Skin of body (tissue), 2 donors: ENCODE data around the gene SDR9C7. TPM values are rescaled to one million over a fixed set of nuclear protein-coding genes. Genes with fewer than 3 reads are reported as not detected.
A peak's percentile ranks its signal among the peaks of the same experiment; 100 is the strongest.
"Not testable (repeated sequence)": the region's sequence is repeated elsewhere in the genome, so short reads cannot be mapped to it uniquely, and the experiment has no call there.

Experiments
- DNase-seq: peaks from one replicate; lab custom pipeline; 2025; lab: John Stamatoyannopoulos, UW
- total RNA-seq: library from RNA; depleted of rRNA; stranded (reverse); fragments of >200 nt; gene quantifications from one replicate; pipeline ENCODE4 v1.2.3, GENCODE V29; 2014

SDR9C7 gene
- total RNA-seq, 1 donor from 2014 or later: 7.1 TPM

DNA sequence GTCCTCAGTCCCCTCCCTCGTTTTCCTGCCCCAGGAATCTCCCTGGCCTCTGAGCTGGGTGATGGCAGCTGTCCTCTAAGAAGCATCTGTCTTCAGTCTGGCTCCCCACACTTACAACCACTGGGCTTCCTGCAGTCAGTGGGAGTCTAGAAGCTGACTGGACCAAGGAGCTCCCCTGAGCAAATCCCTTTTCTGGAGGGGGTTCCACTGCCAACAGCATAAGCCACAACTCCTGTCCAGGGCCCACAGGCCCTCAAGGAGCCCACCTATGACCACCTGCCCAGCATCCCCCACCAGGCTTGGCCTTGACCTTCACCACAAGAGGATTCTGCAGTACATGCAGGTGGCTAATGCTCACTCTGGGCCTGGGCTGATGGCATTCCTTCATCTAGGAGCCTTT lies 19.1 kb upstream of the SDR9C7 start:
- no peak for DNase-seq

DNA sequence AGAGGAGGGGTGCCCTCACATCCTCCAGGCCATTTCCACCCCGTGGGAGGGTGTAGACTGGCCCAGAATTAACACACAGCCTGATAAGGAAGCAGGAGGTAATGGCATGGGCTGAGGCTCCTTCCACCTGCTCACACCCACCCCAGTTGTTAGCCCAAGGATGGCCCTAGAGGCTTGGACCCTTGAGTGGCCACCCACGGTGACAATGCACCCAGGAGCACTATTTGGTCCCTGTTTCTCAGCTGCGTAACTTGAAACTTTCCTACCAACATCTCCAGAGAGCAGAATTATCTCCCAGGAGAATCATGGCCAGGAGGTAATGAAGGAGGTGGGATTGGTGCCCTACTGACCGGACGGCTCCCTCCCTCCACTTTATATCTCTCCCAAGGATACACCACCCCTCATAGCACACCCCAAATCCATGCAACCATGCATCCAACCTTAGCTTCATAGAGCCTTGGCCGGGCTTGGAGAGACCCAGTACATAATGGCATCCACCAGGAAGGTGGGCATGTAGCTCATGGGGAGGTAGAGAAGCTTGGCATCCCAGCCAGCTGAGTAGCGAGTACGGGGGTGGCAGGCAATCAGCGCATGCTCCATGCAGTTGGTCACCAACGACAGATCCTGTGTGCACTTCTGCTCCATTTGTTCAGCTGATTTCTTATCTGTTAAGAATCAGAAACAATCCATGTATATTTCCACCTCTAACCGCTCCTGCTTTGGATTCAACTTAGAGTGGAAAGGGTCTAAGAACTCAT lies 17.6 kb upstream of the SDR9C7 start:
- no peak for DNase-seq

DNA sequence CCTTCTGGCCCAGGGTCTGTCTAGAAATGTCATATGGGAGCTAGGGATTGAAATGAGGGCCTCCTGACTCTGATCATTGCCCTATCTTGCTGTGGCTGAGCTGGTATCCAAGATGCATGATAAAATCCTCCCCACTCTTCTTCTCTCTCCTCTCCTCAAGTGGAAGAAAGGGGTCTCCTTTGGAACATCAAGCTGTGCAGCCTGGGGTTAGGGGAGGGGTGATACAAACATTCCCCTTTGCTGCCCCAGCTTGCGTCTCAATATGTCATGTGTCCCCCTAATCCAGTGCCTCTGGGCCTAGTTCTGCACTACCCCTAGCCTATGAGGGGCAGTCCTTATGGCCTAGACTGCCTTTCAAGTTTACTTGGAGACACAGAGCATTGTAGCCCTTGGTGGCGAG lies 14.7 kb upstream of the SDR9C7 start:
- no peak for DNase-seq

DNA sequence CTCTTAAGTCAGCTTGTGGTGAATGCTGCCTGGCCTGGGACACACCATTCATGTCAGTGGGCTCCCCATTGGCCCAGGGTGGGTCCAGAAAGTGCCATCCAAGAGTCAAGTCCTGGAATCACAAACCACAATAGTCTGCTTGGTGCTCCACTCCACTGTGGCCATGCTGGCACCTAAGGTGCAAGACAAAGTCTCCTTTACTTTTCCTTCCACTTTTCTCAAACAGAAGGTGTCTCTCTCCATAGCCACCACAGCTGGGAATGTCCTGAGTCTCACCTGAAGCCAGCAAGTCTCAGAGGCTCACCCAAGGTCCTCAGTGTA lies 14.2 kb upstream of the SDR9C7 start:
- no peak for DNase-seq

DNA sequence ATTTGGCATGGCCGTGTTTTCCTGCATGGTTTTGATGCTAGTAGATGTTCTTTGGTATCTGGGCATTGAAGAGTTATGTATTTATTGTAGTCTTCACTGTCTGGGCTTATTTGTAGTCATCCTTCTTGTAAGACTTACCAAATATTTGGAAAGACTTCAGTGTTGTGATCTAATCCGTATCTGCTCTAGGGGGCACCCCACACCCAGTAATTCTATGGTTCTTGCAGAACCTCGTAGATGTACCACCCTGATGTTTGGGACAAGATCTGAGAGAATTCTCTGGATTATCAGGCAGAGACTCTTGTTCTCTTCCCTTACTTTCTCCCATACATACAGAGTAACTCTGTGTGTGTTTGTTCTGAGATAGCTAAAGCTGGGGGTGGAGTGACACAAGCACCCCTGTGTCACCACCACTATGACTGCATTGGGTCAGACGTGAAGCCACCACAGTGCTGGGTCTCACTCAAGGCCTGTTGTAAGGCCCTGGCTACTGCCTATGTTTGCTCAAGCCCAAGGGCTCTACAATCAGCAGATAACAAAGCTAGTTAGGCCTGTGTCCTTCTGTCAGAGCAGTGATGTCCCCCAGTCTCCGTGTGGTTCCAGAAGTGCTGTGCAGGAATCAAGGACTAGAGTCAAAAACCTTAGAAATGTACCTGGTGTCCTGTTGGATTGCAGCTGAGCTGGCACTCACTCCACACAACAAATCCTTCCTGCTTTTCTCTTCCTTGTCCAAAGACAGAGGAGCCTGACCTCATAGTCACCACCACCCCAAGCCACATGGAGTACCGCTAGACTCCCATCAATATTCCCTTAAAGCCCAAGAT lies 13.6 kb upstream of the SDR9C7 start:
- DNase-seq: no peak

DNA sequence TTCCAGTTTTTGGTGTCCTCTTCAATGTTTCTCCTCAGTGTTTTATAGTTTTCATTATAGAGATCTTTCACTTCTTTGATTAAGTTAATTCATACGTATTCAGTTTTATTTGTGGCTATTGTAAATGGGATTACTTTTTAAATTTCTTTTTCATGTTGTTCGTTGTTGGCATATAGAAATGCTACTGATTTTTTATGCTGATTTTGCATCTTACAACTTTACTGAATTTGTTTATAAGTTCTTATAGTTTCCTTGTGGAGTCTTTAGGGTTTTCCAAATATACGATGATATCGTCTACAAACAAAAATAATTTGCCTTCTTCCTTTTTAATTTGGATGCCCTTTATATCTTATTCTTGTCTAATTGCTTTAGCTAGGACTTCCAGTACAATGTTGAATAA lies 9.7 kb upstream of the SDR9C7 start:
- DNase-seq: no peak

DNA sequence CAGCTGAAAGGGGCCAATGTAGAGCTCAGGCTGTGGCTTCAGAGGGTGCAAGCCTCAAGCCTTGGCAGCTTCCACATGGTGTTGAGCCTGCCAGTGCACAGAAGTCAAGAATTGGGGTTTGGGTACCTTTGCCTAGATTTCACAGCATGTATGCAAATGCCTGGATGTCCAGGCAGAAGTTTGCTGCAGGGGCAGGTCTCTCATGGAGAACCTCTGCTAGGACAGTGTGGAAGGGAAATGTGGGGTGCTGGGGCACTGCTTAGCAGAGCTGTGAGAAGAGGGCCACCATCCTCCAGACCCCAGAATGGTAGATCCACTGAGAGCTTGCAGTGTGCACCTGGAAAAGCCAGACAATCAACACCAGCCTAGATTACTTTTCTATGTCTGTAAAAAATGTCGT lies 9.2 kb upstream of the SDR9C7 start:
- not testable (repeated sequence) for DNase-seq

DNA sequence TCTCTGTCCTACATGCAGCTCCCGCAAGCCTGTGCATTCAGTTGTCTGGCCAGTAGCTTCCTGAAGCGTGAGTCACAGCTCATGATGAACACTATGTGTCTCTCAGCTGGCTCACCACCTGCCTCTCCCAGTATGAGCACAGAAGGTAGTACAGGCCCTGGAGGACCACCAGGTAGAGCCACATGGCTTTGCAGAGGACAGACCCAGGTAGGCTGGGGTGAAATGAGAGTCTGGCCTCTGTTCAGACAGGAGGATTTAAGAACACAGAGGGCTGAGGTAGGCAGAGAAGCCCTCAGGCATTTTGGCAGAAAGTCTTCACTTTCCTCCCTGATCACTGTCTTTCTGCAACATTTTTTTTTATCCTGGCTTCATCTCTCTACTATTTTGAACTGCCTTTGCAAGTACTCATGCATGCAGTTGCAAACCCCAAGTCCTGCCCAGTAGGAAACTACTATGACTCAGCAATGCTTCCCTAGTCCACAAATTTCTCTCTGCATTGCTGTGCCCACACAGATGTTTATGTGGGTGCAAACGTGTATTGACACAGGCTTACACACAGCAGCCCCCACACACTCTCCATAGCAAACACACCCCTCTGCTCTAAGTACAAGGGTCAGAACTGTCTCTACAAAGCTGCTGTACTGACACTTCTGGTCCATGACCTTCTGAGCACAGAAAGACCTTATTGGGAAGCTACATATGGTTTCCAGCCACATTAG lies 7.2 kb upstream of the SDR9C7 start:
- no peak for DNase-seq

DNA sequence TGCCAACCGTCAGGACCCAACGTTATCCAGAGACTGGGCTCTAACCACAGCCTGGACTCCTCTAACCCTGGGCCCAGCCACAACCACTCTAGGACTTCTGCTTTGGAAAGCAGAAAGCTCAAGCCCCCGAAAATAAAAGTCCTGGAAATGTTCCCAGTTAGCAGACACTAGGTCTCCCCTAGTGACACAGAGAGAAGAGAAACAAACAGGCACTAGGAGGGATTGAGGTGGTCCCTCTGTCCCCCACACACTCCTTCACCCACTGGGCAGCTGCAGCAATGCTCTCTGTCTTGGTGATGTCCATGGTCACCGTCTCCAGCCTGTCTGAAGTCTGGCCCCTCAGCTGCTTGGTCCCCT lies 6.7 kb upstream of the SDR9C7 start:
- not testable (repeated sequence) for DNase-seq

DNA sequence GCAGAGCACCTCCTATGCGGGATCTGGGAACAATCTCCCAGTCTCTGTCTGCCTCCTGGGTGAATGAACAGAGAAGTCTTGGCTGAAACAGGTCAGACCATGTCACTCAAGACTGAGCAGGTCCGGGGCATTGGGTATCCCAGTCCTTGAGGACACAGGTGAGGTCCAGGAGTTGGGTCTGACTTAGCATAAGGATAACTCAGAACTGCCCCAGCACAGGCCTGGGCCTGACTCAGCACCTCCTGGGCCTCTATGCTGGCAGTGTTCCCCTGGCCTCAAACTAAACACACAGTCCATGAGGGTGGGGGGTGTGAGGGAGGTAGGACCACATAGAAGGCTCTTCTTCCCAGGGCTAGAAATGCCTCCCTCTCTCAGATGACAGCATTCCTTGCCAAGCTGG lies 1.5 kb upstream of the SDR9C7 start:
- no peak for DNase-seq

DNA sequence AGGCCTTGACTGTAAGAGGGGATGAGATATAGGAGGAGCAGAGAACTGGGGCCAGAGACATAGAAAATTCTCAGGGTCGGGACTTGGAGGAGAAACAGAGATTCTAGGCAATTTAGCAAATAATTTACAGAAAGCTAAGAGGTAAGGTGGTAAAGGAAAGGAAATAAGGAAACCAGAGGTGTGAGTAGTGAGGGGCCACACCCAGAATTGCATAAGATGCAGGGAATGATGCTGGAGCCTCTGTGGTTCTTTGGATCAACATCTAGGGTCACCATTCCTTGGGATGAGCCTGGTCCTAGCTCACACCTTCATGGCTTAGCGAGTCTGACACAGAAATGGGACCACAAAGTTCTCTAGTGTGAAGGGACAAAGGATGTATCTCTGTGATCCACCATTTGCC lies 949 bp upstream of the SDR9C7 start:
- no peak for DNase-seq

DNA sequence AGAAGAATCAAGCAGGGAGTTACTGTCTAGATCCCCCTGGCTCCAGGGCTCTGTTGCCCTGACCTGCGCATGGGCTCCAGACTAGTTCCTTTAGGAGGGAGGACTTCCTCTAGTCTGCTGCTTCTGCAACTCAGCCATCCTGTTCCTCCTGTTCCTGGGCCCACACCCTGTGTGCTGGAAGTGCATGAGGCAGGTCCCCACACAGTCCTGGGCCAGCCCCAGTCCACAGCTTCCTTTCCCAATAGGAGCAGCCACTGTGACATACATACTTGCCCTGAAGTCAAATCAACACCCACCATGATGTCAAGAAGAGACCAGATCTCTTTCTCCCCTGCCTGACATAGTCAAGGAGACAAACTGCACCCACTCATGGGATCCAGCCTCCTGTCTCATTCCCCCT lies 1.3 kb downstream of the SDR9C7 start:
- DNase-seq: no peak

DNA sequence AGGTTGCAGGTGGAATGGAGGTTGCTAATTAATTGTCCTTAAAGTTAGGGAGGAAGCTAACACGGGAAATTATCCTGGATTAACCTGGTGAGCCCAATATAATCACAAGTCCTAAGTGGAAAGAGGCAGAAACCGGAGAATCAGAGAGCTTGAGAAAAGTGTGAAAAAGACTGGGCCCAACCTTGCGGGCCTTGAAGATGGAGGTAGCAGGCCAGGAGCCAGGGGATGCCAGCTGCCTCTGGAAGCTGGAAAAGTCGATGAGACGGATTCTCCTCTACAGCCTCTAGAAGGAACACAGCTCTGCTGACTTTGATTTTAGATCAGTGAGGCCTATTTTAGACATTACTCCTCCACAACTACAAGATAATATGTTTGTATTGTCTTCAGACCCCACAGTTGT lies 2.1 kb downstream of the SDR9C7 start:
- DNase-seq: no peak

DNA sequence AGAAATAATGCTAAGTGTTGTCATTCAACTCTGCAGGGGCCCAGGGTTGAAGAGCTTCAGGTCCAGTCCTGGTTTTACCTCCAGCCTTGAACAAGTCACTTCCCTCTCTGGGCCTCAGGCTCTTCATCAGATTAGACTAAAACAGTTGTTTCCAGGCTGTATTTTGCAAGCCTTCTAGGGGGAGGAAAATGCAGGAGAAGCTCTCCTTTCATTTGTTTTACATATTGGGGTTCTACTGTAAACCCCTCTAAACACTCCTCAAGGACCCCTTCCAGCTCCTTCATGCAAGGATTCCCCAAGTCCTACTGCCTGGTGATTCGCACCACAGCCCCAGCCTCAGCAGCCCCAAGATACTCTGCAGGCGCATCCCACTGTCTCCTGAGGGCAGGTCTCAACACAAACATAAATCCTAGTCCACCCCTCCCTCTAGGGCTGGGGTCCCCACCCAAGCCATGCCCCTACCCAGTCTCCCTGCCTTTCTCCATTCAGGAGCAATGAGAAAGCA lies 2.7 kb downstream of the SDR9C7 start:
- peak; percentile 35 for DNase-seq

DNA sequence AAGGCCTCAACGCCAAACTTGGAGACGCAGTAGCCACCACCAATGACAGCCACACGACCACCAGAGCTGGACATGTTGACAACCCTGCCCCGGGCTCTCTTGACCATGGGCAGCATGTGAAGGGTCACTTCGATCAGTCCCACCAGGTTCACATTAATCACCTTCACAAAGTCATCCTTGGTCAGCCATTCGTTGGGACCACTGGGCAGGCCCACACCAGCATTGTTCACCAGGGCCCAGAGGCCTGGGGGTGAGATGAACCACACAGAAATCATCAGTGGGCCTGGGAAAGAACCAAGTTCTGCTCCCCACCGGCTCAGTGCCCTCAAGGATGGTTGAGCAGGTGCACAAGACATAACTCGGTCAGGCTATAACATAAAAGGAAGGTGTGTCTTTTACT lies 4.0 kb downstream of the SDR9C7 start:
- DNase-seq: no peak

DNA sequence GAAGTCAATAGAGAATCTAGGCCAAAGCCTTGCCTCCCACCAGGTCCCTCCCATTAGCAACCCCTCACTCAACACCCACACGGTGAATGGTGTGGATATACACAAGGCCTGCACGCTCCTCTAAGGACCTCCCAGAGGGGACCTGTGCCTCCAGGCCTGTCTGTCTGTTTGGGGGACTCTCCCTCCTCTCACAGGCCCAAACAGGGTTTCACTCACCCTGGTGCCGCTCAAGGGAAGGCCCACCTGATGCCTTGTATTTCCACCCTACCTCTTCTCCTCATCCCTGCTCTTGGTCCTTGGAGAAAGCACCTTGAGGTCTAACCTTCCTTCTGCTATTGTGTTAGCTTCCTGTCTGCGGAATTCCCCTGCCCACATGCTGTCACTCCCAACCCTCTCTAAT lies 4.4 kb downstream of the SDR9C7 start:
- DNase-seq: no peak

DNA sequence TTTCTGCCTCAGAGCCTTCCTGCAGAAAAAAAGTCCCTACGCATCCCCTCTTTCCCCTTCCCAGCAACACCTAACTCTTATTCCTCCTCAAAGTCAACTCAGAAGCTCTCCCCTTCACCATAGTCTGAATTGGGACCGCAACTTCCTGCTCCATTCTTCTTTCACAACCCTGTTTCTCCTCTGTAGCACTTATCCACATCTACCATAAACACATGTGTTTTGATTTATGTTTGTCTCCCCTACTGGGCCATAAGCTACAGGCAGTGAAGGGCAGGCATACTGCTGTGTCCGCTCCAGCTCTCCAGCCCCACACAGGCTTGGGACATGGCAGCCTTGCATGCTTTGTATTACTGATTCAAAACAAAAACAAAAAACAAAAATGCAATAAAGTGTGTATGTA lies 5.9 kb downstream of the SDR9C7 start:
- DNase-seq: peak; percentile 11

DNA sequence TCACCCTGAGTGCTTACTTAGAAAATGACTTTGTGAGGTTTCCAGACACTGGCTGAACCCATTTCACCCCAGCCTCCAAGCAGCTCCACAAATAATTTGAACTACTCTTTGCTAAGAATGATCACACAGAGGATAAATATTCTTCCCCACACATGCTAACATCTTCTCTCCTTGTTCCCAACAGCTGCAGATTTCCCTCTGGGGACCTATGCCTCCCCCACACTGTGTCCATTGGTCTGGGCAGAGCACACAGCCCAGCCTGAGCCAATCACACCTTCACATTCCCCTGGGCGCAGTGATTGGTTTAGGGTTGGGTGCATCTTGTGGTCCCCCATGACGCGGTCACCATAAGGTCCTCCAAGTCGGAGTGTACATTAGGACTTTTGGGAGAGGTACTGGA lies 6.9 kb downstream of the SDR9C7 start:
- DNase-seq: no peak

DNA sequence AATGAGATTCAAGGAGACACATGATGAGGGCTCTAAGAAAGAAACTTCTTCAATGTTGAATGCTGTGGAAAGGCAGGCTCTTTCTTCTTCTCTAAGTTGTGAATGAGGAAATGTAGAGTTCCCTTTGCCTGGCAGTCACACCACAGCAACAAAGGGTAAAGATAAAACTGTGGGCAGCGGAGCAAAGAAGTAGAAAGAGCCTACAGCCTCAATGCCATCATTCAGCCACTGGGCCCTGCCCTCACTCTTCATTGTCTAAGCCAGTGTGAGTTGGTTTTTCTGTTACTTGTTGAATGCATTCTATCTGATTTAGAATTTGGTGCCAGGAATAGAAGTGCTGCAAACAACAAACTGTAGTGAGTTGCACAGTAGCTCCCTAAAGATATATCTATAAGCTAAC lies 12.2 kb downstream of the SDR9C7 start:
- no peak for DNase-seq

DNA sequence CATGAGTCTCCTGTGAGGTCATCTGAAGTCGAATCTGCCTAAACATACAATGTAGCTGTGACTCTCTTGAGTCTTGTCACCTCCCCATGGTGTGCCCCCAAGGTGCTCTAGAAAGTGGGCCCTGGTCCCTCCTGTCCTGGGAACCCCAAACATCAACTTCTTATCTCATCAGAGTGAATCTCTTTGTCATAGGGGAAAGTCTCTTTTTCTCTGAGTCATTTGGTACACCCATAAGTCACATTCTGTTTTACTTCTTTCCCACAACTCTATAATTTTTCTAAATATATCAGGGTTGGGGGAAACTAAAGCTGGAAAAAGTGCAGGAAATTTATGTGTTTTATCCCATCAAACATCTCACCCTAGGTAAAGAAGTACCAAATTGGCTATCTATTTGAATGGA lies 12.9 kb downstream of the SDR9C7 start:
- no peak for DNase-seq

DNA sequence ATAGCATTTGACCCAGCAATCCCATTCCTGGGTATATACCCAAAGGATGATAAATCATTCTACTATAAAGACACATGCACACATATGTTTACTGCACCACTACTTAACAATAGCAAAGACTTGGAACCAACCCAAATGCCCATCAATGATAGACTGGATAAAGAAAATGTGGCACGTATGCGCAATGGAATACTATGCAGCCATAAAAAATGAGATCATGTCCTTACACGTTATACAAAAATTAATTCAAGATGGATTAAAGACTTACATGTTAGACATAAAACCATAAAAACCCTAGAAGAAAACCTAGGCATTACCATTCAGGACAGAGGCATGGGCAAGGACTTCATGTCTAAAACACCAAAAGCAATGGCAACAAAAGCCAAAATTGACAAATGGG lies 16.1 kb downstream of the SDR9C7 start:
- DNase-seq: not testable (repeated sequence)

DNA sequence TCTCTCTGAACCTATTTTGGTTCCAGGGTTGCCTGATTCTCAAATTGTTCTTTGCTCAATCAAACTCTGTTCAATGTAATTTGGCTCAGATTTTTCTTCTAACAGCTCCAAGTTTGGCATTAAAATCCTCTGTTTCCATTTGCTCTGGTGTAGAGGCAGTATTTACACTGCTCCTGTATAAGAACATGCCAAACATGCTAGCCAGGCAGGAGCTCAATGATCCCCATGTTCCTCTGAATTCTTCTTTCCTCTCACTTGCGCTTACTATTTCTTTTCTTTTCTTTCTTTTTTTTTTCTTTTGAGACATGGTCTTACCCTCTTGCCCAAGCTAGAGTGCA lies 17.2 kb downstream of the SDR9C7 start:
- DNase-seq: no peak
